CD14-positive monocyte (primary cell): ENCODE data around the gene GPD2. TPM values are rescaled to one million over a fixed set of nuclear protein-coding genes. Genes with fewer than 3 reads are reported as not detected.

Experiments
- DNase-seq, 3 donors: peaks; one replicate each; pipeline ENCODE4 v3.0.0-alpha.2; 2011 to 2022
- H2AFZ ChIP-seq: 2 replicates; pipeline ENCODE4 v1.6.0; 2012; ENCODE audit warnings: mild to moderate bottlenecking, low read depth, low read length, inconsistent platforms; ENCODE audit not compliant: insufficient read depth, poor library complexity, severe bottlenecking
- H3K27ac ChIP-seq, 2 donors: 1 replicate in 1 of 2; 2 replicates in 1 of 2; pipeline ENCODE4 v1.5.1; 2012 to 2013; ENCODE audit warnings: low read length in 2 of 2, control low read depth in 1 of 2, inconsistent platforms in 1 of 2, low read depth in 1 of 2, mild to moderate bottlenecking in 1 of 2
- H3K27me3 ChIP-seq, 2 donors: one replicate each; pipeline versions ENCODE4 v1.6.0 to v1.6.1; 2011 to 2013; ENCODE audit warnings: low read length in 2 of 2; ENCODE audit not compliant: control insufficient read depth in 2 of 2, insufficient read depth in 2 of 2
- H3K36me3 ChIP-seq, 2 donors: replicated peaks in 1 of 2; 1 replicate in 1 of 2; 2 replicates in 1 of 2; pipeline versions ENCODE4 v1.5.1 to v1.6.1; 2012 to 2013; ENCODE audit warnings: low read length in 2 of 2, control low read depth in 1 of 2, inconsistent platforms in 1 of 2, mild to moderate bottlenecking in 1 of 2; ENCODE audit not compliant: insufficient read depth in 2 of 2, control insufficient read depth in 1 of 2
- H3K4me1 ChIP-seq, 2 donors: 1 replicate in 1 of 2; 2 replicates in 1 of 2; pipeline versions ENCODE4 v1.5.1 to v1.6.1; 2012 to 2013; ENCODE audit warnings: low read length in 2 of 2, control low read depth in 1 of 2, inconsistent platforms in 1 of 2, mild to moderate bottlenecking in 1 of 2, moderate library complexity in 1 of 2; ENCODE audit not compliant: insufficient read depth in 2 of 2, control insufficient read depth in 1 of 2
- H3K4me2 ChIP-seq: replicated peaks from 2 replicates; pipeline ENCODE3; 2012; ENCODE audit warnings: low read length, moderate library complexity, mild to moderate bottlenecking; ENCODE audit not compliant: poor library complexity, severe bottlenecking; ENCODE audit errors: extremely low read depth
- H3K4me3 ChIP-seq, 3 experiments: fragments of 200-600 bp in 1 of 3; sonication (generic) in 1 of 3; replicated peaks in 1 of 3; 1 replicate in 2 of 3; 2 replicates in 1 of 3; pipeline ENCODE4 v1.5.1; 2011 to 2013; ENCODE audit warnings: low read length in 3 of 3, mild to moderate bottlenecking in 3 of 3, control low read depth in 2 of 3, low read depth in 2 of 3, inconsistent platforms in 1 of 3, moderate library complexity in 1 of 3
- H3K79me2 ChIP-seq: 2 replicates; pipeline ENCODE4 v1.6.0; 2012; ENCODE audit warnings: mild to moderate bottlenecking, control low read depth, inconsistent platforms, low read length, moderate library complexity; ENCODE audit not compliant: insufficient read depth
- H3K9ac ChIP-seq: 2 replicates; pipeline ENCODE4 v1.6.0; 2017; ENCODE audit warnings: low read length, mild to moderate bottlenecking; ENCODE audit not compliant: insufficient read depth, poor library complexity, severe bottlenecking
- H3K9me3 ChIP-seq, 2 donors: replicated peaks in 1 of 2; 1 replicate in 1 of 2; 2 replicates in 1 of 2; pipeline versions ENCODE4 v1.5.1 to v1.6.1; 2012 to 2013; ENCODE audit warnings: low read length in 2 of 2, control low read depth in 1 of 2; ENCODE audit not compliant: control insufficient read depth in 1 of 2, insufficient read depth in 1 of 2
- H4K20me1 ChIP-seq: 2 replicates; pipeline ENCODE4 v1.6.0; 2012; ENCODE audit warnings: mild to moderate bottlenecking, low read length, control low read depth, moderate library complexity; ENCODE audit not compliant: insufficient read depth
- H3K27ac Mint-ChIP-seq, 7 donors: one replicate each; pipeline ENCODE4 v1.8.0; 2020; ENCODE audit warnings: mild to moderate bottlenecking in 7 of 7, mixed read lengths in 7 of 7, moderate library complexity in 6 of 7, inconsistent platforms in 2 of 7
- H3K27me3 Mint-ChIP-seq, 3 donors: one replicate each; pipeline ENCODE4 v1.8.0; 2021 to 2022; ENCODE audit warnings: low read depth in 3 of 3, mild to moderate bottlenecking in 3 of 3, mixed read lengths in 3 of 3, moderate library complexity in 3 of 3, inconsistent platforms in 1 of 3
- H3K36me3 Mint-ChIP-seq, 2 donors: one replicate each; pipeline ENCODE4 v1.8.0; 2020; ENCODE audit warnings: mixed read lengths in 2 of 2, inconsistent platforms in 1 of 2, mild to moderate bottlenecking in 1 of 2
- H3K4me1 Mint-ChIP-seq: one replicate; pipeline ENCODE4 v1.8.0; 2020; ENCODE audit warnings: mild to moderate bottlenecking, mixed read lengths
- H3K4me3 Mint-ChIP-seq, 2 donors: one replicate each; pipeline ENCODE4 v1.8.0; 2020; ENCODE audit warnings: mild to moderate bottlenecking in 2 of 2, mixed read lengths in 2 of 2, moderate library complexity in 1 of 2
- H3K9me3 Mint-ChIP-seq, 7 donors: one replicate each; pipeline ENCODE4 v1.8.0; 2020 to 2022; ENCODE audit warnings: mixed read lengths in 7 of 7, mild to moderate bottlenecking in 6 of 7, moderate library complexity in 6 of 7, inconsistent platforms in 2 of 7
- CTCF ChIP-seq: fragments of 200-600 bp; IDR thresholded peaks from one replicate; pipeline ENCODE4 v1.8.0; 2022; ENCODE audit warnings: antibody characterized with exemption, mild to moderate bottlenecking
- WGBS: methylation state at CpG from one replicate; pipeline ENCODE4 v1.1.5; 2013; ENCODE audit warnings: missing lambda C conversion rate; ENCODE audit not compliant: insufficient coverage; 5-methylcytosine and 5-hydroxymethylcytosine counted together
- intact Hi-C, 2 donors: fragments of 100-400 bp; cut with micrococcal nuclease; formaldehyde crosslinking; loops; one replicate each; pipeline versions ENCODE4 v1.15.0 to v1.15.1; 2023
- polyA plus RNA-seq, 3 donors: library from polyadenylated mRNA; depleted of rRNA in 1 of 3; unstranded in 2 of 3; stranded (reverse) in 1 of 3; fragments of 300-500 nt in 2 of 3; fragments of >200 nt in 1 of 3; fragmentation: Illumina TruSeq in 2 of 3; gene quantifications; 1 replicate in 2 of 3; 2 replicates in 1 of 3; pipeline ENCODE4 v1.2.3, GENCODE V29; 2012 to 2021

Gene GPD2
- polyA plus RNA-seq, 3 donors: 13.4 to 17.1 (median 14.5) TPM

GRCh38 chr2:156600196-156600595 is 164.0 kb downstream of the GPD2 start:
- Histone ChIP-seq H3K9me3 (no peaks in the 10 kb centered on the region), H2AFZ (no peak overlapping the region), H3K27ac (no peak overlapping the region), H3K9ac (no peak overlapping the region), H3K4me3 (no peak overlapping the region), H4K20me1 (no peaks in the 10 kb centered on the region), H3K27me3 (peaks cover 3 to 5% of the 10 kb centered on the region in 2 donors), H3K4me2 (no peak overlapping the region), H3K79me2 (no peaks in the 10 kb centered on the region), H3K36me3 (no peaks in the 10 kb centered on the region), H3K4me1 (no peaks in the 10 kb centered on the region)
- no peaks in the 10 kb centered on the region for H3K36me3 Mint-ChIP-seq
- intact Hi-C loops: no loop called here
- H3K9me3 Mint-ChIP-seq: peaks cover 0 to 4% (median 0%) of the 10 kb centered on the region in 7 donors
- H3K4me1 Mint-ChIP-seq: no peaks in the 10 kb centered on the region
- TF ChIP-seq CTCF: no peak
- no peak overlapping the region for H3K27ac Mint-ChIP-seq
- WGBS: no CpG with 5 or more reads among the region's 3 CpGs
- DNase-seq: no peak
- peaks cover 4 to 15% (median 13%) of the 10 kb centered on the region in 3 donors for H3K27me3 Mint-ChIP-seq
- H3K4me3 Mint-ChIP-seq: no peak overlapping the region

GRCh38 chr2:156601855-156602551 is 165.8 kb downstream of the GPD2 start:
- Histone ChIP-seq H3K27me3 (peaks cover 0 to 5% of the 10 kb centered on the region in 2 donors), H3K4me1 (no peaks in the 10 kb centered on the region)
- no peak for TF ChIP-seq CTCF

More at GRCh38 chr2:156601855-156602551, 165.8 kb downstream of the GPD2 start:
- H3K4me1 Mint-ChIP-seq: no peaks in the 10 kb centered on the region
- no peaks in the 10 kb centered on the region for H3K79me2 ChIP-seq
- no peak for DNase-seq
- WGBS: 100% methylated on average over 2 of the region's 6 CpGs
- intact Hi-C loops: no loop called here
- H4K20me1 ChIP-seq: no peaks in the 10 kb centered on the region
- no peak overlapping the region for H3K4me2 ChIP-seq
- H3K9me3 ChIP-seq: no peaks in the 10 kb centered on the region
- H3K27ac ChIP-seq: no peak overlapping the region
- H3K27ac Mint-ChIP-seq: no peak overlapping the region
- no peak overlapping the region for H3K4me3 Mint-ChIP-seq
- H3K36me3 ChIP-seq: no peaks in the 10 kb centered on the region
- no peak overlapping the region for H3K4me3 ChIP-seq
- H3K36me3 Mint-ChIP-seq: no peaks in the 10 kb centered on the region
- H3K9ac ChIP-seq: no peak overlapping the region
- peaks cover 4 to 15% (median 9%) of the 10 kb centered on the region in 3 donors for H3K27me3 Mint-ChIP-seq
- H3K9me3 Mint-ChIP-seq: peaks cover 0 to 4% (median 0%) of the 10 kb centered on the region in 7 donors
- no peak overlapping the region for H2AFZ ChIP-seq
